Measurements from ENCODE around the gene MET.

Gene MET

DNA sequence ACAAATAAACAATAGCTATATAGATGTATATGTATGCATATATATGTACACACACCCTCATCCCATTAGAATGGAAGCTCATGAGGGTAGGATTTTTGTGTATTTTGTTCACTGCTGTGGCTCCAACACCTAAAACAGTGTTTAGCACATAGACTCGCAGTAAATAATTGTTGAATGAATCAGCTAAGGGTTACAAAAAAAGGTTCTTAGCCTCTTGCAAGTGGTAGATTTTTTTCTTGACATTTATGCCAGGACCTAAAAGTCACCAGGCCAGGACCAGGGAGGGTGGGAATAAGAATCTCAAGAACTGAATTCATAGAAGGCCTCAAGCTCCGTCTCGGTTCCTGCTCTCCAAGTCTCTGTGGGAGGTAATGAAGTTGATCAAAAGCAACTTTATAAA is 107.9 kb downstream of the MET start:
- TF ChIP-seq, protein P1, sequence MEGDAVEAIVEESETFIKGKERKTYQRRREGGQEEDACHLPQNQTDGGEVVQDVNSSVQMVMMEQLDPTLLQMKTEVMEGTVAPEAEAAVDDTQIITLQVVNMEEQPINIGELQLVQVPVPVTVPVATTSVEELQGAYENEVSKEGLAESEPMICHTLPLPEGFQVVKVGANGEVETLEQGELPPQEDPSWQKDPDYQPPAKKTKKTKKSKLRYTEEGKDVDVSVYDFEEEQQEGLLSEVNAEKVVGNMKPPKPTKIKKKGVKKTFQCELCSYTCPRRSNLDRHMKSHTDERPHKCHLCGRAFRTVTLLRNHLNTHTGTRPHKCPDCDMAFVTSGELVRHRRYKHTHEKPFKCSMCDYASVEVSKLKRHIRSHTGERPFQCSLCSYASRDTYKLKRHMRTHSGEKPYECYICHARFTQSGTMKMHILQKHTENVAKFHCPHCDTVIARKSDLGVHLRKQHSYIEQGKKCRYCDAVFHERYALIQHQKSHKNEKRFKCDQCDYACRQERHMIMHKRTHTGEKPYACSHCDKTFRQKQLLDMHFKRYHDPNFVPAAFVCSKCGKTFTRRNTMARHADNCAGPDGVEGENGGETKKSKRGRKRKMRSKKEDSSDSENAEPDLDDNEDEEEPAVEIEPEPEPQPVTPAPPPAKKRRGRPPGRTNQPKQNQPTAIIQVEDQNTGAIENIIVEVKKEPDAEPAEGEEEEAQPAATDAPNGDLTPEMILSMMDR (IDR thresholded peaks at IDR 0.05): no peak
- Mint-ChIP-seq H3K27me3 (ENCODE audit: low read depth, poor library complexity) (peaks cover 12% of the 10 kb centered on the region), H3K27ac (no peak overlapping the region), H3K9me3 (no peaks in the 10 kb centered on the region), H3K36me3 (ENCODE audit: low read depth) (no peaks in the 10 kb centered on the region), H3K4me3 (no peak overlapping the region), H3K4me1 (peaks cover 22% of the 10 kb centered on the region)
- DNase-seq: no peak

DNA sequence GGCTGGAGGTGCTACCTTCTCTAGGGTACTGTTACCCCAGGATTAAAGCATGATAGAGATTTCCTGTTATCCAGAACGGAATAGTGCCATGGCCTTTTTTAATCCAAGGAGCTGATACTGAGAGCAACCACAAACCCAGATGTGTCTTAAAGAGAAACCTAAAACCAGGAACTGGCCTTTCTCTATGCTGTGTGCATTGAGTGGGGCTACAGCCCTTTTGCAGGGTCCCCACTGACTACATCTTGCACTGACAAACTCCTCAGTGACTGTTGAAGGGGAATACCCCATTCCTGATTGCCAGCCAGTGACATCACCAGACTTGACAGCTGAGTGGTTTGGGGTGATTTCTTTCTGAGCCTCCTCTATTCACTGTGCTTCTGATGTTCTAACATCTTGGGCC is 108.5 kb downstream of the MET start:
- no peak overlapping the region for H3K4me3 Mint-ChIP-seq
- peaks cover 12% of the 10 kb centered on the region for H3K27me3 Mint-ChIP-seq (ENCODE audit: low read depth, poor library complexity)
- H3K9me3 Mint-ChIP-seq: no peaks in the 10 kb centered on the region
- no peaks in the 10 kb centered on the region for H3K36me3 Mint-ChIP-seq (ENCODE audit: low read depth)
- peaks cover 22% of the 10 kb centered on the region for H3K4me1 Mint-ChIP-seq
- TF ChIP-seq, protein P1 (IDR thresholded peaks at IDR 0.05): no peak
- no peak for DNase-seq
- H3K27ac Mint-ChIP-seq: no peak overlapping the region

DNA sequence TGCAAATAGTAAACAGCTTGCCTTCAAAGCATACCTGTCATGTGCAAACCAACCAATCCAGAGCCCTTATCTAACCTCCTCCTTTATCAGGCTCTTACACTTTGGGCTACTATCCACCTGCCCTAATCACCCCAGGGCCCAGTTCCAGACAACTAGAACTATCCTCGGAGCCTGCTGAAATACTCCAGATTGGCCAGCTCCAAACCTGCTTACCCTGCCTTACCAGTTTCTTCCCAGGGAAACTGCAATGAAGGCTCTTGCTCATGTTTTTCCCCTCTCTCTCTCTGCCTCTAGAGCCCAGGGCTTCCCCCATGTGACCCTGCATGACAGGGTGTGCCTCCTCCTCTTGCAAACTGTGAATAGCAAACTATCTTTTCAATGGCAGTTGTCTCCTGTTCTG is 109.0 kb downstream of the MET start:
- TF ChIP-seq, protein P1 (IDR thresholded peaks at IDR 0.05): no peak
- H3K27ac Mint-ChIP-seq: no peak overlapping the region
- H3K4me3 Mint-ChIP-seq: no peak overlapping the region
- H3K4me1 Mint-ChIP-seq: peaks cover 22% of the 10 kb centered on the region
- no peak for DNase-seq
- no peaks in the 10 kb centered on the region for H3K36me3 Mint-ChIP-seq (ENCODE audit: low read depth)
- H3K9me3 Mint-ChIP-seq: no peaks in the 10 kb centered on the region
- H3K27me3 Mint-ChIP-seq (ENCODE audit: low read depth, poor library complexity): peaks cover 12% of the 10 kb centered on the region

DNA sequence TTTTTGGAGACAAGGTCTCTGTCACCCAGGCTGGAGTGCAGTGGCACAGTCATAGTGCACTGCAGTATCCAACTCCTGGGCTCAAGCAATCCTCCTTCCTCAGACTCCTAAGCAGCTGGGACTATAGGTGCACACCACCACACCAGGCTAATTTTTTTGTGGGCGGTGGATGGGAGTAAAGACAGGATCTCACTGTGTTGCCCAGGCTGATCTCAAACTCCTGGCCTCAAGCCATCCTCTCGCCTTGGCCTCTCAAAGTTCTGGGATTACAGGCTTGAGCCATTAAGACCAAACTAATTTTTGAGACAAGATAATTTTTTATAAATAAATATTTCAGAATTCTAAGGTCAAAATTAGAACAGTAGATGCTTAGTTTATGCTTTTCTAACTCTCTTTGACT is 109.6 kb downstream of the MET start:
- H3K27ac Mint-ChIP-seq: no peak overlapping the region
- H3K4me1 Mint-ChIP-seq: peaks cover 22% of the 10 kb centered on the region
- TF ChIP-seq, protein P1 (IDR thresholded peaks at IDR 0.05): no peak
- H3K36me3 Mint-ChIP-seq (ENCODE audit: low read depth): no peaks in the 10 kb centered on the region
- H3K9me3 Mint-ChIP-seq: no peaks in the 10 kb centered on the region
- no peak for DNase-seq
- no peak overlapping the region for H3K4me3 Mint-ChIP-seq
- peaks cover 12% of the 10 kb centered on the region for H3K27me3 Mint-ChIP-seq (ENCODE audit: low read depth, poor library complexity)

DNA sequence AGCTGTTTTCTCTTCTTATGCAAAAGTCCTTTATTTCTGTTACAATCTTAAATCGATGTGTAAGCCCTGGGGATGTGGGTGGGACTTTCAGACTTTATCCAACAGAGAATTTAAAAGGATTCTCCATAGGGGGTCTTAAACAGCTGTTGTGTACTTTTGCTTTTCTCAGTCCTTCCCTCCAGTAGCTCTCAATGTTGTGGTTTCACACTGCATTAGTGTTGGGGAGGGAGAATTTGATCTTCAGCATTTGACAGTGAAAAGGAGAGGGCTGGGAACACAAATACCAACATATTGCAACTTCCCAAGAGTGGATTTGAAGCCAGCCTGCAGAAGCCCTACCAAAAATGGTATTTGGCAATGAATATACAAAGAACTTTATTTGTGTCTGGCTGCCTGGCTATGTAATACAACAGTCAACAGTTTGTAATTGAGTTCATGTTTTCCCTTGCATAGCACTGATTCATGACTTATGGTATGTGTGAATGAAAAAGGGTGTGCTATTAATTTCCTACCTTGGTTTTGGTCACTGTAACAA is 110.2 kb downstream of the MET start:
- TF ChIP-seq, protein P1 (IDR thresholded peaks at IDR 0.05): no peak
- peaks cover 22% of the 10 kb centered on the region for H3K4me1 Mint-ChIP-seq
- H3K9me3 Mint-ChIP-seq: no peaks in the 10 kb centered on the region
- no peak overlapping the region for H3K27ac Mint-ChIP-seq
- H3K36me3 Mint-ChIP-seq (ENCODE audit: low read depth): no peaks in the 10 kb centered on the region
- peaks cover 12% of the 10 kb centered on the region for H3K27me3 Mint-ChIP-seq (ENCODE audit: low read depth, poor library complexity)
- H3K4me3 Mint-ChIP-seq: no peak overlapping the region
- DNase-seq: no peak

DNA sequence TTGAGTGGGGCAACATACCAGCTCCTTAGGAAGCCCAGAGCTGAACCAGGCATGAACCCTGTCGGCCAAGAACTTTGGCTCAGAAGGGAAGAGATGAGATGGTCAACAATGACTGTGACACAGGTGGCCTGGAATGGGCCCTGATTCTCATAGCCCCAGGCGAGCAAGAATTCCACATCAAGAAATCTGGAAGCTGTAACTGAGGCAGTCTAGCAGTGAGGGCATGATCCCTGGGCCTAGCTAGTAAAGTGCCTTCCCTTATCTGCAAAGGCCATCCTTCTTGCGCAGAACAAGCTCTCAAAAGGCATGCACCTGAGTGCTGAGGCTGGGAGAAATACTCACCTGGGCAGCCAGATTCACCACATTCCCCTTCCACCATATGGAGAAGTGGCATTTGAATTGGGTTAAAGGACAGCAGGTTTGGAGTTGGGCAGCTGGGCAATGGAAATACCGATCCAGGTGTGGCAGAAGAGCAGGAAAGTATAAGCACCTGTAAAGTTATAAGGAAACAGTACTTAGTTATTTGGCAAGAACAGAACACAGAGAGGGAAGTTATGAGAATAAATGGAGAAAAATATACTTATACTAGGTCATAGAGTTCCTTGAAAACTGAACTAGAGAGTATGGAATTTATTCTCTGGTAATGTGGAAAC is 111.8 kb downstream of the MET start:
- no peak overlapping the region for H3K4me3 Mint-ChIP-seq
- H3K4me1 Mint-ChIP-seq: peaks cover 22% of the 10 kb centered on the region
- H3K9me3 Mint-ChIP-seq: no peaks in the 10 kb centered on the region
- TF ChIP-seq, protein P1 (IDR thresholded peaks at IDR 0.05): no peak
- no peak overlapping the region for H3K27ac Mint-ChIP-seq
- H3K36me3 Mint-ChIP-seq (ENCODE audit: low read depth): no peaks in the 10 kb centered on the region
- no peak for DNase-seq
- H3K27me3 Mint-ChIP-seq (ENCODE audit: low read depth, poor library complexity): peaks cover 12% of the 10 kb centered on the region
